Progenitor cell of endocrine pancreas (in vitro differentiated cells): ENCODE results near the gene NDUFV1. TPM values are rescaled to one million over a fixed set of nuclear protein-coding genes. Genes with fewer than 3 reads are reported as not detected.

Source experiments
- DNase-seq: peaks from one replicate; pipeline ENCODE4 v3.0.0; 2021; ENCODE audit warnings: low spot score; ENCODE audit not compliant: unreplicated experiment
- H3K27ac Mint-ChIP-seq: 2 replicates; pipeline ENCODE4 v1.8.0; 2021; ENCODE audit warnings: mild to moderate bottlenecking, moderate library complexity, mixed read lengths
- H3K27me3 Mint-ChIP-seq: 2 replicates; pipeline ENCODE4 v1.8.0; 2021; ENCODE audit warnings: mixed read lengths
- H3K36me3 Mint-ChIP-seq: 2 replicates; pipeline ENCODE4 v1.8.0; 2022; ENCODE audit warnings: mixed read lengths; ENCODE audit not compliant: insufficient read depth
- H3K4me1 Mint-ChIP-seq: 2 replicates; pipeline ENCODE4 v1.8.0; 2021; ENCODE audit warnings: low read depth, mixed read lengths
- H3K4me3 Mint-ChIP-seq: 2 replicates; pipeline ENCODE4 v1.8.0; 2021; ENCODE audit warnings: low read depth, mild to moderate bottlenecking, moderate library complexity, mixed read lengths
- H3K9me3 Mint-ChIP-seq: 2 replicates; pipeline ENCODE4 v1.8.0; 2021; ENCODE audit warnings: low read depth, mixed read lengths
- CTCF ChIP-seq: fragments of 200-600 bp; sonication (generic); IDR thresholded peaks from one replicate; pipeline ENCODE4 v1.5.0; 2021; ENCODE audit warnings: antibody characterized with exemption, mild to moderate bottlenecking; ENCODE audit not compliant: unreplicated experiment
- total RNA-seq: library from RNA; stranded (reverse); gene quantifications from 2 replicates; pipeline ENCODE4 v1.2.1, GENCODE V29; 2021

Gene NDUFV1
- total RNA-seq, 1 donor from 2014 or later = 137 TPM

GRCh38 chr11:67648796-67649613 lies 42.3 kb downstream of the NDUFV1 start:
- TF ChIP-seq CTCF = no peak
- DNase-seq = no peak
- Mint-ChIP-seq H3K27ac (no peak overlapping the region), H3K4me3 (no peak overlapping the region), H3K9me3 (peaks cover 4% of the 10 kb centered on the region), H3K36me3 (no peaks in the 10 kb centered on the region), H3K4me1 (peaks cover 14% of the 10 kb centered on the region), H3K27me3 (no peaks in the 10 kb centered on the region)

DNA sequence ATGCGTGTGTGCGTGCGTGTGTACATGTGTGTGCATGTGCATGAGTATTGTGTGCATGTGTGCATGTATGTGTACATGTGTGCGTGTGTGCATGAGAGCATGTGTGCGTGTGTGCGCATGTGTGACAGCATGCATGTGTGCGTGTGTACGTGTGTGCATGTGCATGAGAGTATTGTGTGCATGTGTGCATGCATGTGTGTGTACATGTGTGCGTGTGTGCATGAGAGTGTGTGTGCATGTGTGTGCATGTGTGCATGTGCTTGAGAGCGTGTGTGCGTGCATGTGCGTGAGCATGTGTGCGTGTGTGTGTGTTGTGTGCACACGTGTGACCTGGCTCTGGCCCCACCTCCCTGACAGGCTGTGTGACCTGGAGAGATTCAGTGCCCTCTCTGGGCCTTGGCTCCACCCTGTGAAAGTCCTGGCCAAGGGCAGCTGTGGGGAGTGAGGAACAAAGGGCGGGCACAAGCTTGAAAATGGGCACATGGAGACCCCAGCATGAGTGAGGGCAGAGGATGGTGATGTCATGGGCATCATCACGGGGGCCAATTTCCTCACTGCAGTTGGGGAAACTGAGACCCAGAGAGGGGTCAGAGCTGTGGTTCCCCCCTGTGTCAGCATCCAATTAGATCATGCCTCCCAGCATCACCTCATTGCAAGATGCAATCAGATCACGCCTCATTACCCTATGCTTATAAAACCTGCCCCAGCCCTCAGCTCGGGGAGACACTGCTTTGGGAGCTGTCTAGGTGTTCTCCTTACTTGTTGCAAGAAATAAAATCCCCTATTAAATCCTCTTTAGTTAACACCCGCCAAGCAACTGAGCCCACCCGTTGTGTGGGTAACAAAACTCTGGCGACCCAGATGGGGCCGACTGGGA lies 43.1 kb downstream of the NDUFV1 start:
- H3K27me3 Mint-ChIP-seq = no peaks in the 10 kb centered on the region
- peak overlapping the region; percentile 90 for H3K27ac Mint-ChIP-seq
- H3K36me3 Mint-ChIP-seq = no peaks in the 10 kb centered on the region
- no peak for TF ChIP-seq CTCF
- H3K4me3 Mint-ChIP-seq = no peak overlapping the region
- H3K4me1 Mint-ChIP-seq = peaks cover 14% of the 10 kb centered on the region
- DNase-seq = no peak
- H3K9me3 Mint-ChIP-seq = peaks cover 4% of the 10 kb centered on the region

DNA sequence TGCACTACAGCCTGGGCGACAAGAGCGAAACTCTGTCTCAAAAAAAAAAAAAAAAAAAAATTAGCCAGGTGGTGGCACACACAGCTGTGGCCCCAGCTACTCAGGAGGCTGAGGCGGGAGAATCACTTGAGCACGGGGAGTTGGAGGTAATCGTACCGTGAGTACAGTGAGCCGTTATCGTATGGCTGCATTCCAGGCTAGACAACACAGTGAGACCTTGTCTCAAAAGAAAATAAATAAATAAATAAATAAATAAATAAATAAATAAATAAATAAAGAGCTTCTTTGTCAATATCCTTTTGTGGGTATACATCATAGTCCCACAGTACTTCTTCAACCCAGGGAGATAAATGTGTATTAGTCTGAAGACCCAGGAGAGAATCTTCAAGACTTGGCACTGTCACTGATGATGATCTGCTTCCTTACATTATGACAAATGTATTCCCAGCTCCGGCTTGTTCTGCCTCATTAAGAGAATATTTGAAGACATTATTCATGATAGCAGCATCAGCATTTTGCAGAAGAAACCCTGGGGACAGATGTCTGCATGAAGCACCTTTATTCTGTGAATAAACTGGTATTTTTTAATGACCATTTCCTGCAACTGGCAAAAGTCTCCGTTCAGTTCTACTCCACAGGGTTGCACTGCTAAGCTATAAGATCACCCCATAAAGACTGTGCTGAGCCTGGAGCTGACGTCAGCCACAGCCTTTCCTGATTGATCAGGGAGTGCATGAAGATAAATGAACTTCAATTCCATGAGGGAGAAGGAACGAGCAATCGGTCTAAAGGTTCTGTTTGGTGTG lies 45.4 kb downstream of the NDUFV1 start:
- TF ChIP-seq CTCF = no peak
- Mint-ChIP-seq H3K4me3 (peak overlapping the region; percentile 32), H3K27me3 (no peaks in the 10 kb centered on the region), H3K27ac (peak overlapping the region; percentile 85), H3K9me3 (peaks cover 7% of the 10 kb centered on the region), H3K4me1 (peaks cover 14% of the 10 kb centered on the region), H3K36me3 (peaks cover 2% of the 10 kb centered on the region)
- no peak for DNase-seq

- peak overlapping the region; percentile 85 for H3K27ac Mint-ChIP-seq
- peaks cover 14% of the 10 kb centered on the region for H3K4me1 Mint-ChIP-seq
- H3K36me3 Mint-ChIP-seq = peaks cover 2% of the 10 kb centered on the region
These were observed 46.5 kb downstream of the NDUFV1 start for GRCh38 chr11:67652965-67653845.

More at GRCh38 chr11:67652965-67653845, 46.5 kb downstream of the NDUFV1 start:
- Mint-ChIP-seq H3K27me3 (no peaks in the 10 kb centered on the region), H3K4me3 (no peak overlapping the region), H3K9me3 (peaks cover 7% of the 10 kb centered on the region)
- no peak for DNase-seq
- TF ChIP-seq CTCF = no peak
